D721Med (cell line): ENCODE data around the gene SMCO2.

ENCODE experiments used
- DNase-seq: peaks from one replicate; pipeline ENCODE4 v3.0.0; 2011; ENCODE audit warnings: low spot score; ENCODE audit not compliant: insufficient read length
- FAIRE-seq: peaks from 2 replicates; lab custom pipeline; 2011; peaks lifted over from hg19 to GRCh38; lab: Jason Lieb, UNC
- CTCF ChIP-seq: IDR thresholded peaks from 2 replicates; pipeline ENCODE4 v1.5.1; 2012; ENCODE audit warnings: mild to moderate bottlenecking, control low read depth; ENCODE audit not compliant: insufficient read depth; ENCODE audit errors: missing control alignments

Gene SMCO2

GRCh38 chr12:27425306-27425705 lies 21.2 kb upstream of the SMCO2 start:
- no peak for TF ChIP-seq CTCF
- DNase-seq (no peak), FAIRE-seq (no peak)

GRCh38 chr12:27426743-27427487 lies 19.6 kb upstream of the SMCO2 start:
- no peak for TF ChIP-seq CTCF
- DNase-seq (no peak), FAIRE-seq (no peak)

- no peak for TF ChIP-seq CTCF
Observed at GRCh38 chr12:27427824-27428223, 18.7 kb upstream of the SMCO2 start.

GRCh38 chr12:27428466-27428865 lies 18.1 kb upstream of the SMCO2 start:
- FAIRE-seq (no peak), DNase-seq (no peak)
- no peak for TF ChIP-seq CTCF

More at GRCh38 chr12:27427824-27428223, 18.7 kb upstream of the SMCO2 start:
- FAIRE-seq (no peak), DNase-seq (no peak)

- no peak for TF ChIP-seq CTCF
- no peak for FAIRE-seq
Observed at GRCh38 chr12:27429606-27430005, 16.9 kb upstream of the SMCO2 start.

GRCh38 chr12:27431185-27431584 lies 15.4 kb upstream of the SMCO2 start:
- FAIRE-seq (peak; percentile 29), DNase-seq (no peak)
- no peak for TF ChIP-seq CTCF

More at GRCh38 chr12:27429606-27430005, 16.9 kb upstream of the SMCO2 start:
- no peak for DNase-seq

- DNase-seq (no peak), FAIRE-seq (no peak)
- TF ChIP-seq CTCF, result peak; percentile 49
Observed at GRCh38 chr12:27434673-27435565, 11.6 kb upstream of the SMCO2 start.
